ENCODE results near the gene TMA7B. TPM values are rescaled to one million over a fixed set of nuclear protein-coding genes. Genes with fewer than 3 reads are reported as not detected.

TMA7B gene
- total RNA-seq, 2 experiments from 2014 or later = 5.7 to 6.5 TPM

- Histone ChIP-seq H3K4me1 (ENCODE audit: insufficient read depth, low read length) (no peaks in the 10 kb centered on the region), H3K9me3 (ENCODE audit: control insufficient read depth in 1 of 2, insufficient read depth in 1 of 2, low read length in 2 of 2) (no peaks in the 10 kb centered on the region), H3K4me3 (ENCODE audit: low read length) (no peak overlapping the region), H3K36me3 (ENCODE audit: insufficient read depth, low read length) (peaks cover 63% of the 10 kb centered on the region), H3K27ac (ENCODE audit: low read depth in 1 of 2, low read length in 2 of 2) (no peak overlapping the region), H3K27me3 (ENCODE audit: control insufficient read depth in 1 of 2, insufficient read depth in 2 of 2, low read length in 2 of 2) (no peaks in the 10 kb centered on the region)
- POLR2A ChIA-PET = interaction anchor here (0.9 kb wide), 2 partner anchors 21 to 71 kb away, joined by 3 to 4 read pairs; partner anchors contain the start of gene FAM83F
- intact Hi-C loops (cut with DNase I, micrococcal nuclease) = loop anchor here in 1 of 2 experiments (5.0 kb wide), 1 partner anchor 49 kb away; no protein-coding TSS in a partner anchor
- H3K36me3 Mint-ChIP-seq (ENCODE audit: low read depth) = peaks cover 81% of the 10 kb centered on the region
- CTCF ChIA-PET = no interaction called here
- H3K4me3 Mint-ChIP-seq = no peak overlapping the region
- no peaks in the 10 kb centered on the region for H3K9me3 Mint-ChIP-seq
- DNase-seq (no peak), ATAC-seq (ENCODE audit: poor library complexity) (no peak)
- no peak for TF ChIP-seq CTCF (IDR thresholded peaks at IDR 0.05)
- H3K27ac Mint-ChIP-seq = no peak overlapping the region
- H3K27me3 Mint-ChIP-seq = no peaks in the 10 kb centered on the region
- H3K4me1 Mint-ChIP-seq (ENCODE audit: low read depth) = peaks cover 10% of the 10 kb centered on the region
These were observed 13.5 kb downstream of the TMA7B start for GRCh38 chr22:39973656-39974055.

- no peak for ATAC-seq (ENCODE audit: poor library complexity)
- Mint-ChIP-seq H3K4me3 (no peak overlapping the region), H3K27me3 (no peaks in the 10 kb centered on the region), H3K36me3 (ENCODE audit: low read depth) (peaks cover 77% of the 10 kb centered on the region), H3K9me3 (no peaks in the 10 kb centered on the region), H3K4me1 (ENCODE audit: low read depth) (peaks cover 13% of the 10 kb centered on the region), H3K27ac (no peak overlapping the region)
- H3K27me3 ChIP-seq (ENCODE audit: control insufficient read depth in 1 of 2, insufficient read depth in 2 of 2, low read length in 2 of 2) = no peaks in the 10 kb centered on the region
- POLR2A ChIA-PET = interaction anchor here (0.9 kb wide), 1 partner anchor 20 kb away, joined by 4 read pairs; the partner anchor contains the start of gene FAM83F
- no peak for TF ChIP-seq CTCF (IDR thresholded peaks at IDR 0.05)
- intact Hi-C loops (cut with DNase I, micrococcal nuclease) = loop anchor here in 1 of 2 experiments (5.0 kb wide), 1 partner anchor 48 kb away; no protein-coding TSS in a partner anchor
- H3K27ac ChIP-seq (ENCODE audit: low read depth in 1 of 2, low read length in 2 of 2) = no peak overlapping the region
- no peaks in the 10 kb centered on the region for H3K4me1 ChIP-seq (ENCODE audit: insufficient read depth, low read length)
- no peaks in the 10 kb centered on the region for H3K9me3 ChIP-seq (ENCODE audit: control insufficient read depth in 1 of 2, insufficient read depth in 1 of 2, low read length in 2 of 2)
- CTCF ChIA-PET = no interaction called here
- DNase-seq = no peak
- no peak overlapping the region for H3K4me3 ChIP-seq (ENCODE audit: low read length)
- H3K36me3 ChIP-seq (ENCODE audit: insufficient read depth, low read length) = peaks cover 58% of the 10 kb centered on the region
These were observed 13.9 kb downstream of the TMA7B start for GRCh38 chr22:39974065-39974464.

- DNase-seq (no peak), ATAC-seq (ENCODE audit: poor library complexity) (peak; percentile 51)
- peaks cover 38% of the 10 kb centered on the region for H3K4me1 Mint-ChIP-seq (ENCODE audit: low read depth)
- no peaks in the 10 kb centered on the region for H3K27me3 ChIP-seq (ENCODE audit: control insufficient read depth in 1 of 2, insufficient read depth in 2 of 2, low read length in 2 of 2)
- no peak for TF ChIP-seq CTCF (IDR thresholded peaks at IDR 0.05)
- ChIA-PET POLR2A (interaction anchor here (0.7 to 1.3 kb wide), 3 partner anchors 15 to 628 kb away, joined by 3 read pairs; partner anchors contain the start of gene FAM83F), CTCF (no interaction called here)
- H3K4me3 ChIP-seq (ENCODE audit: low read length) = no peak overlapping the region
- H3K36me3 Mint-ChIP-seq (ENCODE audit: low read depth) = peaks cover 27% of the 10 kb centered on the region
- H3K4me1 ChIP-seq (ENCODE audit: insufficient read depth, low read length) = peaks cover 12% of the 10 kb centered on the region
- H3K27me3 Mint-ChIP-seq = no peaks in the 10 kb centered on the region
- no peaks in the 10 kb centered on the region for H3K9me3 ChIP-seq (ENCODE audit: control insufficient read depth in 1 of 2, insufficient read depth in 1 of 2, low read length in 2 of 2)
- H3K27ac ChIP-seq (ENCODE audit: low read depth in 1 of 2, low read length in 2 of 2) = peak overlapping the region in 1 of 2 donors; percentile 16
- no peak overlapping the region for H3K4me3 Mint-ChIP-seq
- peaks cover 9% of the 10 kb centered on the region for H3K36me3 ChIP-seq (ENCODE audit: insufficient read depth, low read length)
- intact Hi-C loops (cut with DNase I, micrococcal nuclease) = no loop called here
- H3K27ac Mint-ChIP-seq = peak overlapping the region; percentile 57
- H3K9me3 Mint-ChIP-seq = no peaks in the 10 kb centered on the region
These were observed 18.9 kb downstream of the TMA7B start for GRCh38 chr22:39979048-39979447.

All from CD4-positive, alpha-beta T cell (primary cell).